Measurements from ENCODE around the gene CELF2.

CELF2 gene

DNA sequence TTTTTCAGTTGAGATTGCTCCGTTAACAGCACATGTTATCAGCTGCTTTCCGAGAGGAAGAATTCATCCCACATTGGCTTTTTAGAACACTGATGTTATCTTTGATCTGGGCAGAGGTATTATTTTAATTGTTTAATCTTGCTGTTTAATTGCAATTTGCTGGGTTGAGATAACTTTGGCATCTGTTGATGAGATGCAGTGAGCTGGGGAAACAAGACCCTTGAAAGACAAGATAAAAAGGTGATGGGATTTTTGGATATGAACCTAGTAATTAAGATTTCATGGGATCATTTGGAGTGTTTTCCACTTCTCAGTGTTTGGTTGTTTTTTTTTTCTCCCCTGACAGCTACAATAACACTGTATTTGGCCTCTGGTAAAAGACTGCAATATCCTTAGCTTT lies 4.5 kb downstream of the CELF2 start:
- TF ChIP-seq, protein P1, sequence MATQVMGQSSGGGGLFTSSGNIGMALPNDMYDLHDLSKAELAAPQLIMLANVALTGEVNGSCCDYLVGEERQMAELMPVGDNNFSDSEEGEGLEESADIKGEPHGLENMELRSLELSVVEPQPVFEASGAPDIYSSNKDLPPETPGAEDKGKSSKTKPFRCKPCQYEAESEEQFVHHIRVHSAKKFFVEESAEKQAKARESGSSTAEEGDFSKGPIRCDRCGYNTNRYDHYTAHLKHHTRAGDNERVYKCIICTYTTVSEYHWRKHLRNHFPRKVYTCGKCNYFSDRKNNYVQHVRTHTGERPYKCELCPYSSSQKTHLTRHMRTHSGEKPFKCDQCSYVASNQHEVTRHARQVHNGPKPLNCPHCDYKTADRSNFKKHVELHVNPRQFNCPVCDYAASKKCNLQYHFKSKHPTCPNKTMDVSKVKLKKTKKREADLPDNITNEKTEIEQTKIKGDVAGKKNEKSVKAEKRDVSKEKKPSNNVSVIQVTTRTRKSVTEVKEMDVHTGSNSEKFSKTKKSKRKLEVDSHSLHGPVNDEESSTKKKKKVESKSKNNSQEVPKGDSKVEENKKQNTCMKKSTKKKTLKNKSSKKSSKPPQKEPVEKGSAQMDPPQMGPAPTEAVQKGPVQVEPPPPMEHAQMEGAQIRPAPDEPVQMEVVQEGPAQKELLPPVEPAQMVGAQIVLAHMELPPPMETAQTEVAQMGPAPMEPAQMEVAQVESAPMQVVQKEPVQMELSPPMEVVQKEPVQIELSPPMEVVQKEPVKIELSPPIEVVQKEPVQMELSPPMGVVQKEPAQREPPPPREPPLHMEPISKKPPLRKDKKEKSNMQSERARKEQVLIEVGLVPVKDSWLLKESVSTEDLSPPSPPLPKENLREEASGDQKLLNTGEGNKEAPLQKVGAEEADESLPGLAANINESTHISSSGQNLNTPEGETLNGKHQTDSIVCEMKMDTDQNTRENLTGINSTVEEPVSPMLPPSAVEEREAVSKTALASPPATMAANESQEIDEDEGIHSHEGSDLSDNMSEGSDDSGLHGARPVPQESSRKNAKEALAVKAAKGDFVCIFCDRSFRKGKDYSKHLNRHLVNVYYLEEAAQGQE (IDR thresholded peaks at IDR 0.05; ENCODE audit: insufficient read depth in 1 of 2, low read depth in 2 of 2, low read length in 2 of 2): no peak
- no peak for TF ChIP-seq TAF1 (IDR thresholded peaks at IDR 0.05; ENCODE audit: borderline replicate concordance, insufficient read depth, low read length)
- no peak for TF ChIP-seq SIN3A (IDR thresholded peaks at IDR 0.05; ENCODE audit: borderline replicate concordance, insufficient read depth, low read length)
- no peak for TF ChIP-seq POLR2AphosphoS5 (IDR thresholded peaks at IDR 0.05; ENCODE audit: low read depth, low read length)
- no peak for TF ChIP-seq FOXP2 (optimal IDR thresholded peaks at IDR 0.05; ENCODE audit: borderline replicate concordance, extremely low read depth, extremely low read length, insufficient read depth)

DNA sequence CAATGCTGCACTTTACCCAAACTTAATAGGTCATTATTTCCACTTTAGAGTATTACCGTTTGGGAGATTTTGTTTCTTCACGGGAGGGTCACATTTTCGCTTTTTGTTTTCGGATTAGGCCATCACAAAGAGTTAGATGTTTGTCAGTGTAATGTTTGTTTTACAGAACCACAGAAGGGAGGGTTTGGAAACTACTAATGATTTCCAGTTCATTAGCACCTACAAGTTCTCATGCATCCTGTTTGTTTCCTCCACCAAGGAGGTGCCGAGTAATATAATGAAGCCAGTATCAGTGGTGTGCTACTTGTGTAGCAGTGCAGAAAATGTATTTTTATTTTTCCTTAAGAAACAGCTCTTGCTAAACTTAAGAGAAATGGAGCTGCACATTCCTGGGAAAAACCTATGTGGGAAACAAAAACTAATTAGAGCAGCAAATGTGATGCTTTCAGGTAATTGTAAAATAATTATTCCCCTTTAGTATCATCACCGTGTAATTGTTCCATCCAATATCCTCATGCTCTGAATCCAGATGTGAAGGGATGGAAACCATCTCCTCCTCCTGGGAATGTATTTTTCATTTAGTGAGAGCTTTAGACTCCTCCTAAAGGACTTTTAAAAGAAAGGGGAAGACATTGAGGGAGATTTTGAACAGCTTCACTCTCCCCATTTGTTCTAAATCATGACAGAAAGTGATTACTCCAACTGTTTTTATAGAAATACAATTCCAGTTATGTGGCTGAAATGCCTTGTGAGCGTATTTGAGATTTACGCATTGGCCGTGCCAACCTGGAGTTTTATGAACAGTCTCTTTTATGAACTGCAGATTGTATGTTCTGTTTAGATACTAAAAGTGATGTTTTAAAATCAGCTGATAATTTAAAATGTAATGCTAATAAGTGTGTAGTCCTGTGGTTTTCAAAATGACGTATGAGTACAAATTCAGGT lies 5.6 kb downstream of the CELF2 start:
- TF ChIP-seq, protein P1 (IDR thresholded peaks at IDR 0.05; ENCODE audit: insufficient read depth in 1 of 2, low read depth in 2 of 2, low read length in 2 of 2): no peak
- TF ChIP-seq TAF1 (IDR thresholded peaks at IDR 0.05; ENCODE audit: borderline replicate concordance, insufficient read depth, low read length) (no peak), POLR2AphosphoS5 (IDR thresholded peaks at IDR 0.05; ENCODE audit: low read depth, low read length) (no peak), FOXP2 (optimal IDR thresholded peaks at IDR 0.05; ENCODE audit: borderline replicate concordance, extremely low read depth, extremely low read length, insufficient read depth) (no peak), SIN3A (IDR thresholded peaks at IDR 0.05; ENCODE audit: borderline replicate concordance, insufficient read depth, low read length) (no peak)

DNA sequence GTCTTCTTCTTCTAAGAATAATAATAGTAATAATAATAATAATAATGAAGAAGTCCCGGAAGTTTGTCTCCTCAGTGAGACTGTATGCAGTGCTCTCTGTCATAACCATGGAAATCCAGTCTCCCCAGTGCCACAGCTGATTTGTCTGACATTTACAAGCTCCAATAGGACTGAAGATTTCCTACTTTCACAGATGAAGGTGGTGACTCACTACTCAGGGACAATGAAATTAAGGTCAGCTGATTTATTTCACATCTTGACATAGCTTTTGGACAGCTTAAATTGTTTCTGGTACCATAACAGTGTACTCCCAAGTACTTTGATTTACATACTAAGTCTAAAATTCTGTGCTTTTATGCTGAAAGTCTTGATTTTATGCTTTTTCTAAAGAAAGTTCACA lies 6.9 kb downstream of the CELF2 start:
- TF ChIP-seq FOXP2 (optimal IDR thresholded peaks at IDR 0.05; ENCODE audit: borderline replicate concordance, extremely low read depth, extremely low read length, insufficient read depth) (no peak), POLR2AphosphoS5 (IDR thresholded peaks at IDR 0.05; ENCODE audit: low read depth, low read length) (no peak), TAF1 (IDR thresholded peaks at IDR 0.05; ENCODE audit: borderline replicate concordance, insufficient read depth, low read length) (no peak), SIN3A (IDR thresholded peaks at IDR 0.05; ENCODE audit: borderline replicate concordance, insufficient read depth, low read length) (no peak)
- TF ChIP-seq, protein P1 (IDR thresholded peaks at IDR 0.05; ENCODE audit: insufficient read depth in 1 of 2, low read depth in 2 of 2, low read length in 2 of 2): no peak

DNA sequence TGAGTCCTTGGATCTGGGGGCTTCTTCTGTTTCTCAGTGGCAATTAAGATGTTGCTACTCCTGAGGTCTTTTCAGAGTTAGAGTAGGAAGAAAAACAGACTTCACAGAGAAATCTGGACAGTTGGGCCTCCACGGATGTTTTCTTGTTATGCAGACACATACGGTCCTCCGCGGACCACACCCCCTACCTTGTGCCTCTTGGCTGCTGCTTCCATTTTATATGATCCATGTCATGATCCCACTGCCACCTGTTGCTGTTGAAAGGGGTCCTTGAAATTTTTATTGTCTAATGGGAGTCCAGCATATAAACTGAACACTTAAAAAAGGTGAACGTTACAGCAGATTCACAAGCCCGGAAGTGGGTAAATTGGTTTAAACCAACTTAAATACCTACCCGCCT lies 8.3 kb downstream of the CELF2 start:
- TF ChIP-seq FOXP2 (optimal IDR thresholded peaks at IDR 0.05; ENCODE audit: borderline replicate concordance, extremely low read depth, extremely low read length, insufficient read depth) (no peak), SIN3A (IDR thresholded peaks at IDR 0.05; ENCODE audit: borderline replicate concordance, insufficient read depth, low read length) (no peak), POLR2AphosphoS5 (IDR thresholded peaks at IDR 0.05; ENCODE audit: low read depth, low read length) (no peak), TAF1 (IDR thresholded peaks at IDR 0.05; ENCODE audit: borderline replicate concordance, insufficient read depth, low read length) (no peak)
- TF ChIP-seq, protein P1 (IDR thresholded peaks at IDR 0.05; ENCODE audit: insufficient read depth in 1 of 2, low read depth in 2 of 2, low read length in 2 of 2): no peak

Measured in PFSK-1 (cell line).